GM23338 (cell line): Measurements from ENCODE around the gene LRRFIP1. TPM values are rescaled to one million over a fixed set of nuclear protein-coding genes. Genes with fewer than 3 reads are reported as not detected.

Source experiments
- ATAC-seq: fragments of 200-7000 bp; cut with Tn5 transposase; 3 replicates; pipeline ENCODE4 v1.9.1; 2020
- DNase-seq: peaks from one replicate; pipeline ENCODE4 v3.0.0-alpha.2; 2015; ENCODE audit warnings: low spot score
- H2AFZ ChIP-seq: fragments of 200-600 bp; sonication (generic); 2 replicates; pipeline ENCODE4 v1.8.0; 2016; ENCODE audit warnings: antibody characterized with exemption, mild to moderate bottlenecking, moderate library complexity
- H3F3A ChIP-seq: fragments of 200-600 bp; sonication (generic); replicated peaks from 2 replicates; pipeline ENCODE4 v1.8.0; 2017; ENCODE audit warnings: antibody characterized with exemption, mixed run types, low read depth
- H3K27ac ChIP-seq: fragments of 200-600 bp; sonication (generic); 2 replicates; pipeline ENCODE4 v1.6.1; 2016; ENCODE audit warnings: low read depth
- H3K27me3 ChIP-seq: fragments of 200-600 bp; sonication (generic); 2 replicates; pipeline ENCODE4 v1.8.0; 2016; ENCODE audit warnings: mild to moderate bottlenecking, mixed run types, moderate library complexity; ENCODE audit not compliant: insufficient read depth
- H3K36me3 ChIP-seq: fragments of 200-600 bp; sonication (generic); 2 replicates; pipeline ENCODE4 v1.8.0; 2016; ENCODE audit warnings: mild to moderate bottlenecking; ENCODE audit not compliant: insufficient read depth
- H3K4me1 ChIP-seq: fragments of 200-600 bp; sonication (generic); 2 replicates; pipeline ENCODE4 v1.8.0; 2016; ENCODE audit warnings: mild to moderate bottlenecking, moderate library complexity; ENCODE audit not compliant: insufficient read depth
- H3K4me2 ChIP-seq: fragments of 200-600 bp; sonication (generic); 2 replicates; pipeline ENCODE4 v1.7.1; 2017; ENCODE audit warnings: mixed run types
- H3K4me3 ChIP-seq: fragments of 200-600 bp; sonication (generic); 2 replicates; pipeline ENCODE4 v1.6.1; 2016; ENCODE audit warnings: mixed run types
- H3K79me2 ChIP-seq: fragments of 200-600 bp; sonication (generic); replicated peaks from 2 replicates; pipeline ENCODE4 v1.8.0; 2017; ENCODE audit warnings: mild to moderate bottlenecking; ENCODE audit not compliant: insufficient read depth
- H3K9me2 ChIP-seq: fragments of 200-600 bp; sonication (generic); 2 replicates; pipeline ENCODE4 v1.8.0; 2017; ENCODE audit not compliant: insufficient read depth
- H4K20me1 ChIP-seq: fragments of 200-600 bp; sonication (generic); replicated peaks from 2 replicates; pipeline ENCODE4 v1.8.0; 2017; ENCODE audit warnings: mild to moderate bottlenecking; ENCODE audit not compliant: insufficient read depth
- H3K27ac Mint-ChIP-seq: 2 replicates; pipeline ENCODE4 v1.8.0; 2020; ENCODE audit warnings: inconsistent platforms, mild to moderate bottlenecking, moderate library complexity, mixed read lengths
- H3K27me3 Mint-ChIP-seq: 3 replicates; pipeline ENCODE4 v1.8.0; 2022; ENCODE audit warnings: low read depth, mild to moderate bottlenecking, moderate library complexity, mixed read lengths, inconsistent platforms; ENCODE audit not compliant: insufficient read depth, poor library complexity
- H3K36me3 Mint-ChIP-seq: 3 replicates; pipeline ENCODE4 v1.8.0; 2021; ENCODE audit warnings: low read depth, mild to moderate bottlenecking, inconsistent platforms, moderate library complexity, mixed read lengths
- H3K4me1 Mint-ChIP-seq: 3 replicates; pipeline ENCODE4 v1.8.0; 2020; ENCODE audit warnings: mild to moderate bottlenecking, inconsistent platforms, mixed read lengths
- H3K4me3 Mint-ChIP-seq: 3 replicates; pipeline ENCODE4 v1.8.0; 2021; ENCODE audit warnings: moderate library complexity, mild to moderate bottlenecking, inconsistent platforms, mixed read lengths
- H3K9me3 Mint-ChIP-seq: 3 replicates; pipeline ENCODE4 v1.8.0; 2020; ENCODE audit warnings: moderate library complexity, mild to moderate bottlenecking, inconsistent platforms, mixed read lengths
- EZH2 ChIP-seq: fragments of 200-600 bp; sonication (generic); IDR thresholded peaks from one replicate; pipeline ENCODE4 v1.8.0; 2017; ENCODE audit warnings: antibody characterized with exemption, mild to moderate bottlenecking, low read depth; ENCODE audit not compliant: unreplicated experiment
- JUNB ChIP-seq: IDR thresholded peaks from one replicate; pipeline ENCODE4 v1.6.1; 2016; ENCODE audit warnings: antibody characterized with exemption; ENCODE audit not compliant: unreplicated experiment
- ZNF114 ChIP-seq: fragments of 250-450 bp; sonication (Bioruptor Pico); IDR thresholded peaks from 2 replicates; pipeline ENCODE4 v1.5.0; 2020; ENCODE audit warnings: mild to moderate bottlenecking, moderate library complexity
- ZNF331 ChIP-seq: fragments of 250-450 bp; sonication (Bioruptor Pico); IDR thresholded peaks from 2 replicates; pipeline ENCODE4 v1.5.0; 2020; ENCODE audit warnings: low read depth, mild to moderate bottlenecking, moderate library complexity
- ZNF462 ChIP-seq: fragments of 250-450 bp; sonication (Bioruptor Pico); IDR thresholded peaks from 2 replicates; pipeline ENCODE4 v1.5.0; 2020; ENCODE audit warnings: mild to moderate bottlenecking, moderate library complexity
- polyA plus RNA-seq: library from polyadenylated mRNA; unstranded; fragments of >200 nt; fragmentation: Nextera tagmentation; extraction: Ambion mirVana; gene quantifications from 2 replicates; pipeline ENCODE4 v1.2.1, GENCODE V29; 2016
- total RNA-seq: library from RNA; depleted of rRNA; stranded (reverse); fragments of >200 nt; shearing (Covaris generic); gene quantifications from 2 replicates; pipeline ENCODE4 v1.2.3, GENCODE V29; 2014

LRRFIP1 gene
- total and polyA plus RNA-seq, 2 experiments from 2014 or later, result 59.6 to 178 TPM

GRCh38 chr2:237642038-237642734, 14.8 kb downstream of the LRRFIP1 start:
- Histone ChIP-seq H3K4me2 (no peak overlapping the region), H4K20me1 (peaks cover 4% of the 10 kb centered on the region; the same call in 1 of the 2 replicates), H3K27ac (no peak overlapping the region), H3K9me2 (peaks cover 3% of the 10 kb centered on the region), H2AFZ (no peak overlapping the region), H3K4me3 (no peak overlapping the region), H3K36me3 (0 out of 2 replicates have a peak, but pooled peaks cover 4% of the 10 kb centered on the region), H3K79me2 (0 out of 2 replicates have a peak, but pooled peaks cover 13% of the 10 kb centered on the region), H3F3A (no peaks in the 10 kb centered on the region), H3K4me1 (no peaks in the 10 kb centered on the region), H3K27me3 (peaks cover 9% of the 10 kb centered on the region)
- no peak overlapping the region for H3K27ac Mint-ChIP-seq
- TF ChIP-seq ZNF114 (CRISPR knock-in tag), result peak; percentile 81; the same call in 1 of the 2 replicates
- peak; percentile 59; the same call in 1 of the 2 replicates for TF ChIP-seq ZNF462
- peak; percentile 39; the same call in 1 of the 2 replicates for TF ChIP-seq ZNF331
- TF ChIP-seq EZH2, result no peak
- H3K27me3 Mint-ChIP-seq, result peaks cover 3% of the 10 kb centered on the region
- peak; percentile 24 for DNase-seq
- H3K9me3 Mint-ChIP-seq, result peaks cover 14% of the 10 kb centered on the region
- peaks cover 27% of the 10 kb centered on the region for H3K36me3 Mint-ChIP-seq
- no peak for ATAC-seq
- no peak overlapping the region for H3K4me3 Mint-ChIP-seq
- H3K4me1 Mint-ChIP-seq, result no peaks in the 10 kb centered on the region; the same call in 2 of the 3 replicates

GRCh38 chr2:237643066-237643465, 15.7 kb downstream of the LRRFIP1 start:
- H3K4me1 Mint-ChIP-seq, result no peaks in the 10 kb centered on the region; the same call in 2 of the 3 replicates
- no peak for DNase-seq
- peaks cover 3% of the 10 kb centered on the region for H3K27me3 Mint-ChIP-seq
- H3K27ac Mint-ChIP-seq, result no peak overlapping the region
- no peak overlapping the region for H3K27ac ChIP-seq
- no peak overlapping the region for H3K4me3 ChIP-seq
- no peak overlapping the region for H3K4me3 Mint-ChIP-seq
- no peak for TF ChIP-seq JUNB
- peaks cover 3% of the 10 kb centered on the region for H3K9me2 ChIP-seq
- H3K4me2 ChIP-seq, result no peak overlapping the region
- peaks cover 9% of the 10 kb centered on the region for H3K27me3 ChIP-seq
- ATAC-seq, result no peak
- H3K36me3 ChIP-seq, result 0 out of 2 replicates have a peak, but pooled peaks cover 4% of the 10 kb centered on the region
- peaks cover 4% of the 10 kb centered on the region; the same call in 1 of the 2 replicates for H4K20me1 ChIP-seq
- H3K79me2 ChIP-seq, result 0 out of 2 replicates have a peak, but pooled peaks cover 14% of the 10 kb centered on the region
- H2AFZ ChIP-seq, result no peak overlapping the region
- H3F3A ChIP-seq, result no peaks in the 10 kb centered on the region
- peaks cover 20% of the 10 kb centered on the region; the same call in 2 of the 3 replicates for H3K36me3 Mint-ChIP-seq
- peaks cover 7% of the 10 kb centered on the region; the same call in 2 of the 3 replicates for H3K9me3 Mint-ChIP-seq
- no peaks in the 10 kb centered on the region for H3K4me1 ChIP-seq
